H1 (cell line): ENCODE results near the gene PRSS48.

Experiments used
- EP300 ChIP-seq, 2 experiments: IDR thresholded peaks; 1 replicate in 1 of 2; 2 replicates in 1 of 2; pipeline ENCODE4 v1.6.1; 2011 to 2012; ENCODE audit warnings: low read depth in 2 of 2, low read length in 2 of 2, mild to moderate bottlenecking in 2 of 2, borderline replicate concordance in 1 of 2, inconsistent platforms in 1 of 2, moderate library complexity in 1 of 2
- FOSL1 ChIP-seq: IDR thresholded peaks from 2 replicates; pipeline ENCODE4 v1.6.1; 2011; ENCODE audit warnings: mild to moderate bottlenecking, low read depth, low read length, moderate library complexity; ENCODE audit not compliant: insufficient read depth
- GABPA ChIP-seq: IDR thresholded peaks from 2 replicates; pipeline ENCODE4 v1.6.1; 2011; ENCODE audit warnings: mild to moderate bottlenecking, low read length, moderate library complexity, borderline replicate concordance; ENCODE audit not compliant: insufficient read depth
- POLR2A ChIP-seq, 2 experiments: IDR thresholded peaks; 1 replicate in 1 of 2; 2 replicates in 1 of 2; pipeline ENCODE4 v1.6.1; 2011; ENCODE audit warnings: low read depth in 2 of 2, low read length in 2 of 2, mild to moderate bottlenecking in 2 of 2; ENCODE audit errors: control extremely low read depth in 1 of 2
- RBBP5 ChIP-seq: IDR thresholded peaks from 2 replicates; pipeline ENCODE4 v1.7.1; 2012; ENCODE audit warnings: low read depth, mild to moderate bottlenecking, inconsistent platforms, low read length, moderate library complexity, borderline replicate concordance
- RXRA ChIP-seq: IDR thresholded peaks from 2 replicates; pipeline ENCODE4 v1.6.1; 2011; ENCODE audit warnings: low read depth, mild to moderate bottlenecking, low read length, moderate library complexity; ENCODE audit not compliant: insufficient read depth
- TF ChIP-seq, protein P1 (sequence below), 3 experiments: IDR thresholded peaks; 1 replicate in 2 of 3; 2 replicates in 1 of 3; pipeline versions ENCODE4 v1.5.1 to v1.6.1; 2011; ENCODE audit warnings: low read length in 3 of 3, mild to moderate bottlenecking in 3 of 3, inconsistent platforms in 2 of 3, low read depth in 1 of 3, moderate library complexity in 1 of 3; ENCODE audit not compliant: insufficient read depth in 1 of 3; ENCODE audit errors: control extremely low read depth in 1 of 3

DNA sequence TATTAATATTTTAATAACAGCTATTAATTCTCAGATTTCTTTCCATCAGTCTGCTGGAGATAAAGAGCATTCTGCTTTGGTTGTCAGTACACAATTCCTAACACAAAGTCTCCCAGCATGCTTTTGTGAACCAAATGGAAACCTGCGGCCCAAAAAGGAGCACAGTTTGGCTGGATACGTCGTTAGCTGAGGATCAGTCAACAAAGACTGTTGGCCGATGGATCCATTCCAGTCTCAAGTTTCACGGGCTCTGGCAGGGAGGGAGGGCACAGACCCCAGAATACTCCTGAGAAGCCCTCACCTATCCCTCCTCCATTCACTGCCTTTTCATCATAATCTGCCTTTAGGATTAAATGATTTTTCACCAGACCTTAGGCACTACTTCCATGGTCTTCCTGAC is 26.3 kb upstream of the PRSS48 start:
- TF ChIP-seq, protein P1, sequence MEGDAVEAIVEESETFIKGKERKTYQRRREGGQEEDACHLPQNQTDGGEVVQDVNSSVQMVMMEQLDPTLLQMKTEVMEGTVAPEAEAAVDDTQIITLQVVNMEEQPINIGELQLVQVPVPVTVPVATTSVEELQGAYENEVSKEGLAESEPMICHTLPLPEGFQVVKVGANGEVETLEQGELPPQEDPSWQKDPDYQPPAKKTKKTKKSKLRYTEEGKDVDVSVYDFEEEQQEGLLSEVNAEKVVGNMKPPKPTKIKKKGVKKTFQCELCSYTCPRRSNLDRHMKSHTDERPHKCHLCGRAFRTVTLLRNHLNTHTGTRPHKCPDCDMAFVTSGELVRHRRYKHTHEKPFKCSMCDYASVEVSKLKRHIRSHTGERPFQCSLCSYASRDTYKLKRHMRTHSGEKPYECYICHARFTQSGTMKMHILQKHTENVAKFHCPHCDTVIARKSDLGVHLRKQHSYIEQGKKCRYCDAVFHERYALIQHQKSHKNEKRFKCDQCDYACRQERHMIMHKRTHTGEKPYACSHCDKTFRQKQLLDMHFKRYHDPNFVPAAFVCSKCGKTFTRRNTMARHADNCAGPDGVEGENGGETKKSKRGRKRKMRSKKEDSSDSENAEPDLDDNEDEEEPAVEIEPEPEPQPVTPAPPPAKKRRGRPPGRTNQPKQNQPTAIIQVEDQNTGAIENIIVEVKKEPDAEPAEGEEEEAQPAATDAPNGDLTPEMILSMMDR (IDR thresholded peaks at IDR 0.05; ENCODE audit: control extremely low read depth in 1 of 3, insufficient read depth in 1 of 3, low read depth in 1 of 3, low read length in 3 of 3) = no peak
- TF ChIP-seq RBBP5 = no peak
- TF ChIP-seq FOSL1 = no peak
- TF ChIP-seq RXRA = no peak
- no peak for TF ChIP-seq GABPA
- no peak for TF ChIP-seq EP300 (IDR thresholded peaks at IDR 0.05; ENCODE audit: borderline replicate concordance in 1 of 2, low read depth in 2 of 2, low read length in 2 of 2)
- no peak for TF ChIP-seq POLR2A (IDR thresholded peaks at IDR 0.05; ENCODE audit: control extremely low read depth in 1 of 2, low read depth in 2 of 2, low read length in 2 of 2)
